ENCODE data around the gene PRIMA1.
"Not testable (repeated sequence)": the region's sequence is repeated elsewhere in the genome, so short reads cannot be mapped to it uniquely, and the experiment has no call there.

PRIMA1 gene, protein sequence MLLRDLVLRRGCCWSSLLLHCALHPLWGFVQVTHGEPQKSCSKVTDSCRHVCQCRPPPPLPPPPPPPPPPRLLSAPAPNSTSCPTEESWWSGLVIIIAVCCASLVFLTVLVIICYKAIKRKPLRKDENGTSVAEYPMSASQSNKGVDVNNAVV
- total RNA-seq = 0 reads per million in 2 experiments

DNA sequence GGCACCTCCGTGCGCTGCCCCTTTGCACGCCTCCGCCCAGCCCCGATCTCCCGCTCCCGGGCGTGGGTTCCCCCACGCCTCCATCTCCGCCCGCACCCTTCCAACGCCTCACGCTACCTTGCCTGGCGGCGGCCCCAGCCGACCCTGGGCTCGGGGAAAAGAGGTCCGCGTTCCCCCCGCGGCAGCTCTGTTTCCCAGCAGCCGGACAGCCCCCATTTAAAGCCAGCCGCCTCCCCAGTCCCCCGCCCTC is at the start of gene PRIMA1:
TSS of gene PRIMA1 (minus strand) at position 193 of the 250 bp plus-strand sequence. CDS start 767 bp downstream, outside the sequence.
- DNase-seq (ENCODE audit: low read depth) = no peak

DNA sequence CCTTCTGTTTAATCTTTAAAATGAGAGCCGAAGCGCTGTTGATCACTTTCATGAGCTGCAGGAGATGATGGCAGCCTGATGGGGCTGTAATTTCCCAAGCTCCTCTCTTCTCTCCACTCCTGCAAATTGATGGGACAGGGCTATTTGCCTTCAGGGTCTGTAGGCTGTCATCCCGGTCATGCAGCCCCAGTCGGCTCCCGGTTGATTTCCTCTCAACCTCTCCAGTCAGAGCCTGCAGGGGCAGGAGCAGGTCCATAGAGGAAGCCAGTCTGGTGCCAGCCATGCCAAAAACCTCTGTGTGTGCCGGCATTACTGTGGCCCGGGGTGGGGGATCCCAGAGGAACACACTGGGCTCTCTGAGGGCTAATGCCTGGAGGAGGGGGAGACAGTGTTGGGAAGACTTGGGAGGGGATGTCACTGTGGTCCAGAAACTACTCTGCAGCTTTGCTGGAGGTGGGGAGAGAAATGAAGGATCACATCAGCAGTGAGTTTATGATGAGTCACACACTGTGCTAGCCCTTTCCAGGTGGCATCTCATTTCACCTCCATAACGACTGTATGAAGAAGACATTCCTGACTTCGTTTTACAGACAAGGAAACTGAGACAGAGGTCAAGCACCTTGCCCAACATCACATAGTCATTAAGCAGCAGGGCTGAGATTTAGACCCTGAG is 46.5 kb upstream of the PRIMA1 start:
- DNase-seq (ENCODE audit: low read depth) = no peak

DNA sequence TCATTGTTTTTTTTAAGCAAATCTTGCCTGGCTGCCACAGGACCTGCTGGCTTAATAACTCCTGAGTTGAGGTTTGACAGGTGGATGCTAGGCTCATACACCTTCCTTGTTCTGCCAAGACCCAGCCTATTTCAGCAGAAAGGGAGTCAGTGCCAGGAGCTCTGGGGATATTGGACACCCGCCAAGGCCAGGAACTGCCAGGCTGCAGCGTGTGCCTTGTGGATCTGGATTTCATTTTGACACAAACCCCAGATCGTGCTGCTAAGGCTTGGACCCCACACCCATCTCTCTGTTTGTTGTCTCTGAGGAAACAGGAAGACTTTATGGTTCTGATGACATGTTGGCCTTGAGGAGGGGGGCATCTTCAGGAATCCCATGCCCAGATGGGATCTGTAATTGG is 44.4 kb upstream of the PRIMA1 start:
- no peak for DNase-seq (ENCODE audit: low read depth)

DNA sequence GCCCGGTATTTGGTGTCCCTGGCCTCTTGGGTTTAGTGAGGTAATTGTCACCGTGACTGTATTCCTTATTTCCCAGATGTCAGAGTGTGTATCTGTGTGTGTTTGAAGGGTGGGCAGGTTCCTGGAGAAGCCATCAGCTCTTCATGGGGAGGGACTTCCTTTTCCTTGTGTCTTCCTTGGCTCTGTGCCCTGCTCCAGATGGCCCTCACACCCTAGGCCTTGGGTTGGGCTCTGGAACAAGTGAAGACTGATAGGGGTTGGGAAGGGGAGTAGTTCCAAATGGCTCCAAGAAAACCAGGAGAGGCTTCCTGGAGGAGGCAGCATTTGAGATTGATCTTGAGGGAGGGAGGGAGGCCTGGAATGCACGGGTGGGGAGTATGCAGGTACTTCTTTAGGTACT is 43.8 kb upstream of the PRIMA1 start:
- DNase-seq (ENCODE audit: low read depth) = no peak

DNA sequence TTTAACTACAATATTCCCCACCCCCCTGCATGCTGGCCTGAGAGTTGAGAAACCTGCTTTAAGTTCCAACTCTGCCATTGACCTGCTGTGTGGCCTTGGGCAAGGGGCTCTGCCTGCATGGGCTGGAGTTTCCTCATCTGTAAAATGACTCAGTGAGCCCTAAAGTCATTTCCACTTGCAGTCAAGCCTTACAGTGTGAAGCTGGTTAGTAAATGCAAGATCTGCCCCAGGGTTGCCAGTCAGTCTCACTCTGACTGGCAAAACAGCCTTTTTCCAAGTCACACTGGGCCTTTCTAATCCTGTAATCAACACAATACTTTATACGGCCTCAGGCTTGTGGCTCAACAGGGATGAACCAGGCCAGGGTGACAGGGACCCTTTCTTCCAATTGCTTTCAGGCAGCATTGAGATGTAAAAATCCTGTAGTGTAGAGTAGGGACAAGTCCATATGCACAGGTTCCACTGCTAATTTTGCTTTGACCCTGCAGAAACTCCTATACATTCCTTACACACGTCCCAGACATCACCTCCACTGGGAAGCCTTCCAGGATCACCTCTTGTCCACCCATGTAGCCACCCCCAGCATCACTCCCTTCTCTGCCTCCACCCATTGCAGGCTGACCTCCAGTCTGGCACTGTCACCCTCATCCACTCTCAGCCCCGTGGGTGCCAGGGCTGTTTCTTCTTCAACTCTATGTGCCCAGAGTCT is 42.6 kb upstream of the PRIMA1 start:
- no peak for DNase-seq (ENCODE audit: low read depth)

DNA sequence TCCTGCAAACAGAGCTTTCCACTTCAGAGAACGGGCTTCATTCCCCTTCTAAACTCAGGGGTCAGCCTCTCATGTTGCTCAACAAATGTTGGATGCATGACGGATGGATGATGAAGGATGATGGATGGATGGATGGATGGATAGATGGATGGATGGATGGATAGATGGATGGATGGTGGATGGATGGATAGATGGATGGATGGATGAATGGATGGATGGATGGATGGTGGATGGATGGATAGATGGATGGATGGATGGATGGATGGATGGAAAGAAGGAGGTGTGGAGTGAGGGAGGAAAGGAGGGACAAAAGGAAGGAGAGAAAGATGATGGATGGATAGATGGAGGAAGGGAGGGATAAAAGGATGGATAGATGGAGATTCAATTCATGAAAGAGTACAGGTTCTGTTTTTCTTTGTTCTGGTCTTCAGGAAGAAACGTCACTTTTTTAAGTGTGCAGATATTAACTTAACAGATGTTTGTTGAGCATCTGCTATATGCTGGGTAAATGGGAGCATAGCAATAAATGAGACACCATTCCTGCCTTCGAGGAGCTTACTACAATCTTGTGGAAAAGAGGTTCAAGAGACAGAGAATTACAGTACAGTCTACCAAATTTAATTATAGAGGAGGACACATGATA is 41.7 kb upstream of the PRIMA1 start:
- DNase-seq (ENCODE audit: low read depth) = no peak

DNA sequence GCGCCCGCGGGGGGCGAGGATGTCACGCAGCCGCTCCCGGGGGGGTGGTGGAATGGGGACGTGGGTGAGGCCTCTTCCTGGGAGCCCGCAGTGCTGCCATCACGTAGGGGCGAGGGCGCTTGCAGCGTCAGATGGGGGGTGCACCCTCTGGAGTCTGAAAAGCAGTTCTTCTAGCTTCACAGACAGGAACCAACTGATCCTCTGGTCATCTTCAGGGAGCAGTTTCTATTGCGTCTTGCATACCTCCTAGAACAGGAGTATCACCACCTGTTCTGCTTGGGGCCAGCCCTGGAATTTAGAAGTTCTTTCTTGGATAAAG is 36.9 kb upstream of the PRIMA1 start:
- no peak for DNase-seq (ENCODE audit: low read depth)

DNA sequence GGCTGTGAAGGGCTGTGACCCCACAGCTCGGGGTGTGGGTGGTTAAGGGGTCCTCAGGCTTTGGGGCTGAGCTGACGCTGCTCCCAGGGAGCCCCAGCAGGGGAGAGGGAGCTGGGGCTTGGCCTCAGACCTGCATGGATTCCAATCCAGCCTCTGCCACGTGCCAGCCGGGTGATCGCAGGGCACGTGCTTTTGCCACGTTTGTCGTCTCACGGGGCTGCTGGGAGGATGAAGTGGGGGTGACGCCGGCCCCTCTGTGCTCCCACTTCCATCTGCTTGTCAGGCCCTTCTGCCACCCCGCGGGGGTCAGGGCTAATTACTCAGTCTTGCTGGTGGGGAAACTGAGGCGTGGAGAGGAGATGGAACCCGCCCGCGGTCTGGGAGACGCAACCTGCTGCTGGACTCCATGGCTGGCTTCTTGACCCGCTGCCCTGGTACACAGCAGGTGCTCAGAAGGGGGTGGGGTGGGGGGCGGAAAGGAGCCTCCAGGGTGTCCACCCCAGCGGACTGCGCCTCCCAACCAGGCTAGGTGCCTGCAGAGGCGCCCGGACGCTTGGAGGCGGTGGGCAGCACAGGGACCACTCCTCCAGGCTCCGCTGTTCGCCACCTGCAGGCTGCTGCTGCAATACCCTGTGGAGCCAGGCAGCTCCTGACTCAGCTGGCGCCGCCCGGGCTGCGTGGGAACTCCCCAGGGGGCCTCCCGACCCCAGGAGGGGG is 36.4 kb upstream of the PRIMA1 start:
- no peak for DNase-seq (ENCODE audit: low read depth)

DNA sequence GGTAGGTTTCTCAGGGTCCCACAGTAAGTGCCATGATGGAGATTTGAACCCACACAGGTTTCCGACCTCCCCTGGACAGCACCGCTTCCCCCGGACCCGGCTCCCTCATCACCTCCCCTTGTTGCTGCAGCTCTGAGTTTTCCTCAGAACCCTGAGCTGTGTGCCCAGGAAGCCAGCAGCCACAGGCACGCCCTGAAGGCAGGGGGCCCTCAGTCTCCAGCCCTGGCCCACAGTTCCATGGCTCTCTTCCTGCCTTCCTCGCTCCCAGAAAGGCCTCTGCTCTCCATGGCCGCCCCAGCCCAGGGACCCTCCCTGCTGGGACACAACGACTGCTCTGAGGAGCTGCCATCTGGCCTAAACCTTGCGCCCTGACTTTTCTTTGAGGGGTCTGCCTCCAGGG is 35.8 kb upstream of the PRIMA1 start:
- DNase-seq (ENCODE audit: low read depth) = no peak

DNA sequence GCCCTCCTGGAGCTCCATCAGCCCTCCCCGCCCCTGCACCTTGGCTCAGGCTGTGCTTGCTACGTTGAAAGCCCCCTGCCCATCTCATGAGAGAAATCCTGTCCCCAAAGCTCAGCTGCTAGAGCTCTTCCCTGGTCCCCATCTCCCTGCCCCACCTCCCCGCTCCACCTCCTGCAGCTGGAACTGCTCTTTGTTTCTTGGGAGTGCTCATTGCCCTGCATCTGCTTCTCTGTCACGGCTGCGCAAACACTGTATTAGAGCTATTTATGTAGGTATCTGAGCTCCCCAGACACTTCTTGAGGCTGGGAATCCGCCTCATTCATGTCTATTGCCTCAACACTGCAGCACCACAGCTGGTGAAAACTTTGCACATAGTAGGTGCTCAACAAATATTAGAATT is 32.8 kb upstream of the PRIMA1 start:
- DNase-seq (ENCODE audit: low read depth) = no peak

DNA sequence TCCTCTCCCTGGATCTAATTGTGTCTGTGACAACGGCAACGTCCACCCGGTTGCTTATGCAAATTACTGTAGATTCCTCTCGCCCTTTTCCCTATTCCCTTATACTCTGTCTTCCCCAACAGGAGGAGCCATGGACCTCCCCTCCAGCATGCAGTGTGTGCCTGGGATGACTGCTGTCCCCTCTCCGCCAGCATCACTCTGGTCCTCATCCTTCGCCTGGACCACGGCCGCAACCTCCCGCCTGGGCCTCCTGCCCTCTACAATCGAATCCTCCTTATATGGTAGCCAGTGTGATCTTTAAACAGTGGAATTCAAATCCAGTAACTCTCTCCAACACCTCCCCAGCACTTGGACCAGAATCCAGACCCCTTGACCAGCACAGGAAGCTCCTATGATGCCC is 30.6 kb upstream of the PRIMA1 start:
- DNase-seq (ENCODE audit: low read depth) = no peak

DNA sequence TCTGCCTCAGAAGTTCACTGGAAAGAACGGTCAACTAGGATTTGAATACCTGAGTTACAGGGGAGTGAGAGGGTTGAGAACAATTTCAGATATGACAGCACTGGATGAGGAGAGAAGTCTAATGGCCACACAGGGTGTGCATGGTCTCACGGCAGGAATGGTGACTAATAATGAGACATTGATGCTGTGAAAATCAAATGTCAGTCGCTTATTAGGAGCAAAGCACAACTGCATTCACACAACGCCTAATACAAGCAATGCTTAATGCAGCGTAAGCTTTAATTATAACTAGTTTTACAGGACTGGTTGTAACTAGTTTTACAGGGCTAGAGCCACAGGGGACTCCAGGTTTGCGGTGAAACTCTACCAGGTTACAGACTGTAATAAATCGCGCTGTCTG is 23.4 kb upstream of the PRIMA1 start:
- DNase-seq (ENCODE audit: low read depth) = no peak

DNA sequence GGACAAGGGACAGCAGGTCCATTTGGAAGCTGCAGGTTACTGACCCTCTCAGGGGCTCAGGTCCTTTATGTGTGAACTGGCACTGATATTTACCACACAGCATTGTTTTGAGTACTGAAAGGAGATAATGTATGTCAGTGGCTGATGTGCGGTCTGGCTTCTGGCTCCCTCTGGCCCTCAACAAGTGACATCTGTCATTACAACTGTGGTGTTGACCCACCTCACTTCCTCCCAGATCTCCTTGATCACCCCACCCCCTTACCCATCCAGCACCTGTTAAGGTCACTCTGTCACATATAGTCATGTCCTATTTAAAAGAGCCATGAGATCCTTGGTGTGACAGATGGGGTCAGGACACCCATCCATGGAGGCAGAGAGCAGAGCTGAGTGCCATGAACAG is 22.7 kb upstream of the PRIMA1 start:
- no peak for DNase-seq (ENCODE audit: low read depth)

DNA sequence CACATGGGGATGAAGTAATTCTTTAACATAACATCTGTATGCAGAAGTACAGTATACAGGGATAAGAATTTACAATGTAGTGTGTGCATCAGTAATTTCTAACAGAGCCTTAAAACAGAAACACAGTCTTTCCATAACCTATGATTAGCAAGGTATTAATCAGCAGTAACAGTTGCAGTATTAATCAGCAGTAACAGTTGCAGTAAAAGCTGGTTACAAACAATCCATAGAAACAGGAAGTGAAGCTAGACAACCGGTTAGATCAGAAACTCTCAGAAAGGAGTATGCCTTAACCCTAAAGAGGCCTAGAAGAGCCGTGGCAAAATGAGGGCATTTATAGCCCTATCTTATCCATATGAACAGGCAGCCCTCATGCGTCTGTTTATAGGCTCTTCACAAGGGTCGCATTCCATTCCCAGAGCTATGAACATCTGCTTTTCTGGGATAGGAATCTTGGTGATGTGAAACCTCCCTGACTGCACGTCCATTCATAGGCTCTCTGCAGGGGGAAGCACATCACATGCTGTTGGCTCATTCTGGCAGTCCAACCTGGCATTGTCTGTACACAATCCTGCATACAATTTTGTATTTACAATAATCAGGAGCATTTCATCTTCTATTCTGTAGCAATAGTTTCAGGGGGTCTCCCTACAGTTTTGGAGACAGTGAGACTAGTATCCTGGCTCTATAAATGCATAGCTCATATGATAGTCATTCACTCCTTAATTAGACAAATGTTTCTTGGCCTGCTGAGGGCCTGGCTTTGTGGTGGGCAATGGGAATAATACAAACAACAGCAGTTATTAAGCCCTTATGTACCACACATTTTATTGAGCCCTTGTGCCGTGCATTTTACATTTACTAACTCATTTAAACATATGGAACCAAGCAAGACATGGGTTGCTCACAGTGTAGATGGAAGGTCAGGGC is 21.5 kb upstream of the PRIMA1 start:
- not testable (repeated sequence) for DNase-seq (ENCODE audit: low read depth)

DNA sequence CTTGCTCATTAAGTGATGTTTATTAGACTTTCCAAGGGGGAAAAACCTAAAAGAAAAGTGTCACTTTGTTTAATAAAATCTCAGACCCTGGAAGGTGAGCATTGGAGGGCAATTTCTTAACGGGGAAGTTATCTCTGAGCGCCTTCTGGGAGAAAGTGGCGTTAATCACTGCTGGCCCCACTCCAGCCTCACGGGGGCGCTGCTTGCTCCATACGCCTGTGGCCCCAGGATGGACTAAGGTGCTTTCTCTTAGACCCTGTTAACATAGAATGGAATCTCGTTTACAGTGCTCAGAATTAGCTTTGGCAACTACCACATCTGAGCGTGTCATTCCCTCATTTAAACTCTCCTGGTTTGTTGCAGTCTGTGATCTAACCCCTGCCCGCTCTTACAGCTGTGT is 16.4 kb upstream of the PRIMA1 start:
- no peak for DNase-seq (ENCODE audit: low read depth)

DNA sequence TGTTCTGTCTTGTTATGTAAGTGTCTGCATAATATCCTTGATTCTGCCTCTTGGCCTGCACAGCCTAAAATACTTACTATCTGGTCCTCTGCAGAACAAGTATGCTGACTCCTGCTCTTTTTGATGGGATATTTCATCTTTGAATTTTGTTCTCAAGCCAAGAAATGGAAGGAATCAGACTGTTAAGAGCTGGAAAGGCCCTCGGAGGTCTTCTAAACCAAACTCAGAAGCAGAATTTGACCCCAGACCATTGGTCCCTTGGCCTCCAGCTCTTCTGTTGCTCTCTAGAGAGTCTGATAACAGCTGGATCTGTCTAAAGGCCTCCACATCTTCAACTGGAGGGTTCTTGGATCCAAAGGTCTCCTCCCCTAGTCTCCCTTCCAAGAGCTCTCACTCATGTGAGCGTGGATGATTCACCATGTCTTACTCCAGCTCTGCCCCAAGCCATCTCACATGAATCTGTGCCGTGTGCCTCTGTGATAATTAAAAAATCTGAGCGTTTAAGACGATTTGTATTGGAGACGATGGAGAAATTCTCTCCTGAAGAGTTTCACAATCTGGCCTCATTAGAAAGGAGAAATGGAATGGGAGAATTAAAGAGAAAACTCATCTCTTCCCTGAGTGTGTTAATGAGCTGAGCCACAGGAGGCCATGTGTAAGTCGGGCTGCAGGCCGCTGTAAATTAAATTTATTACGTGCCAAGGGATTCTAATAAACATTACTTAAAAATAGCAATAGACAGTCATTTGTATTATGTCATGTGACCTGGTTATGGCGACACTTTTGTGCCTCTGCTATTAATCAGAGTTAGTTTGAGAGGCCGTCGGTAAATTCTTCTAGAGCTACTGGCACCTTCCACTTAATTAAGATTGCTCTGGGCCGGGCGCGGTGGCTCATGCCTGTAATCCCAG is 15.4 kb upstream of the PRIMA1 start:
- no peak for DNase-seq (ENCODE audit: low read depth)

DNA sequence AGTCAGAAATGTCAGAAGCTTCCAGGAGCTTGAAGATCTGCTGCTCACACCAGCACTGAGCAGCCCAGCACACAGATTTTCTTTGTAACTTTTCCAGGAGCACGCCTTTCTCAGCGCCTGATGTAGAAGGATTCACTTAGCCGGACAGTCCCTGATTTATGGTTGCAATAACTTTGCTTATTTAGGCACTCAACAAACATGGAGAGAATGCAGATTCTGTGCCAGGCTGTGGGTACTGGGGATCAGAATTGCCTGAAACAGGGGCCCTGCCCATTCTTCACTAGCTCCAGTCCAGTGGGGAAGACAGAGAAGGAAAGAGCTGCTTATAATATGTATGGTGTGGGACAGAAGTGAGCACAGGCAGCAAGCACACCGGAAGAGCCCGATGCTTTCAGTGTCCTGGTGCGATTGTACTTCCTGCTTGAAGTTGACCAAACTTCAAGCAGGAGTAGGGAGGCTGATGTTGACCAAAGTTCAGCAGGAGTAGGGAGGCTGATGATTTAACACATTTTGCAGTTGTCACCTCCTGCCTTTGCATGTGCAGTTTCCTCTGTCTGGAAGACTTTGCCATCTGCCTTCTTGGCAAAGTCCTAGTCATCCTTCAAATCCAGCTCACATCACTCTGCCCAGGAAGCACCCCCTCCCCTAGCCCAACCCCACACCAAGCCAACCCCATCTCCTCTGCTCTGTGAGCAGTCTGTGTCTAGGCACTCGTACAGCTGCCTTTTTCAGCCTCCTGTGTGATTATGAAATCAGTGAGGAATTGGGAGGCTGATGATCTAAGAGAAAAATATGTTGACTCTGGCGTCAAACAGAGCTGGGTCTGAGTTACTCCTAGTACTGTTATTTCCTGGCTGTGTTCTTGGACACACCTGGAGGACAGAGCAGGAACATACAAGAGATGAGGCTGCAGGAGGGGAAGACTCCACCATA is 12.0 kb upstream of the PRIMA1 start:
- DNase-seq (ENCODE audit: low read depth) = no peak

DNA sequence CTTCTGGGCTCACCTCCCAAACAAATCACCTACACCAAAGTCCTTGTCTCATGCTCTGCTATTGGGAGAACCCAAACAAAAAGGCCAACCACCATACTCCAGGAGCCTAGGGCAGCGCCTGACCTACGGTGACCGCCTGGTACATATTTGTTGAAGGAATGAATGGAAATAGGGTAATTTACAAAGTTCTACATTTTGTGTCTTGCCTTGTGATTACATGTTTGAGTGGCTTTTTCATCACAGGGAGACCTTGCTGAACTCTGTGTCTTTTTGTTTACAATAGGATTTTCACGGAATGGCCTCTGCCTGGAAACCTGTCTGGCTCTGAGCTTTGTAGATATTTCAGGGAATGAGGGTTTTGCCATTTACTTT is 11.3 kb upstream of the PRIMA1 start:
- no peak for DNase-seq (ENCODE audit: low read depth)

DNA sequence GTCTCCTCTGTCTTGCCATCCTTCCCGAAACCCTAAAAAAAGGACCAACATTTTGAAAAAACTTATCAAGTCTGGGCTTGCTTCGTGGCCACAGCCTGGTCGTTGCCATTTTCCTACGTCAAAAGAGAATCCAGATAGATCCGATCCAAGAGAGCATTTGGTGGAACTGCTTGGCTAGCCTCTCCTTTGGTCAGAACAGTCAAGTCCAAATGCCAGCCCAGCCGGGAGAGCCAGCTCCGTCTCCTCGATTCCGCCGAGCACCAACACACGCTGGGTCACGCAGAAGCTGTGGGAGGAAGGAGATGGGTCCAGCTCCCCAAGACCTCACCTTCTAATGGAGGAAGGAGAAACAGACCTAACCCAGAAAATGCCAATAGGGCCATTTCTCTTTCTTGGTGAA is 9.3 kb upstream of the PRIMA1 start:
- DNase-seq (ENCODE audit: low read depth) = no peak

DNA sequence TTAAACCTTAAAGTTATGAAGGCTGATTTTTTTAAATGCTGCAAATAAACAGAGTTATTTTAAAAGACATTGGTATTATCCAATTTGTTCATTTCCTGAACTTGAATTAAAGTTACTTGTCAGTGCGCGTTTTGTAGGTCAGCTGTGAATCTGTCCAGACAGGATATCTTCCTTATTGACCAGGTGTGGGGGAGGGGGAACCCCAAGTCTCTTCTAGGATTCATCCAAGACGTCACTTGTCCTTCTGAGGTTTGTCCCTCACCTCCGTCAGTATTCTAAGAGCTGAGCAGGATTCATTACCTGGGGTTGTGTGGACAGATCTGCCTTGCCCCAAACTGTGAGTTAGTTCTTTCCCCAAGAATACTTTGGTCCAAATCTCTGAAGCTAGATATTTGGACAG is 8.8 kb upstream of the PRIMA1 start:
- no peak for DNase-seq (ENCODE audit: low read depth)

All from T follicular helper cell (primary cell).